Naive thymus-derived CD4-positive, alpha-beta T cell (primary cell): Measurements from ENCODE around the gene MORC1. TPM values are rescaled to one million over a fixed set of nuclear protein-coding genes. Genes with fewer than 3 reads are reported as not detected.

Experiments used
- ATAC-seq: fragments of 150-1000 bp; cut with Tn5 transposase; 2 replicates; pipeline ENCODE4 v1.10.0; 2021; ENCODE audit warnings: mild to moderate bottlenecking, moderate library complexity
- CTCF ChIA-PET: fragments of 350-600 bp; sonication (Branson Sonifier 250); formaldehyde crosslinking; loops from one replicate; lab custom pipeline; 2021; ENCODE audit warnings: antibody characterized with exemption; lab: Charles Lee
- POLR2A ChIA-PET: fragments of 350-600 bp; sonication (Branson Sonifier 250); formaldehyde crosslinking; loops from one replicate; lab custom pipeline; 2021; ENCODE audit warnings: antibody characterized with exemption, inconsistent platforms; lab: Charles Lee
- DNase-seq, 9 donors: peaks; one replicate each; pipeline versions ENCODE4 v3.0.0 to v3.0.0-alpha.2; 2020 to 2022; ENCODE audit warnings: mixed read lengths in 1 of 9
- H3K27ac ChIP-seq: one replicate; pipeline ENCODE4 v1.7.0; 2013; ENCODE audit warnings: mild to moderate bottlenecking, low read depth, low read length, moderate library complexity
- H3K27me3 ChIP-seq, 2 donors: one replicate each; pipeline ENCODE4 v1.7.0; 2013; ENCODE audit warnings: low read length in 2 of 2, mild to moderate bottlenecking in 2 of 2, moderate library complexity in 2 of 2; ENCODE audit not compliant: control insufficient read depth in 2 of 2, insufficient read depth in 2 of 2
- H3K36me3 ChIP-seq, 3 experiments: 1 replicate in 2 of 3; 2 replicates in 1 of 3; pipeline ENCODE4 v1.7.0; 2013; ENCODE audit warnings: low read length in 3 of 3, mild to moderate bottlenecking in 3 of 3, moderate library complexity in 1 of 3; ENCODE audit not compliant: insufficient read depth in 3 of 3, control insufficient read depth in 2 of 3
- H3K4me1 ChIP-seq, 2 donors: one replicate each; pipeline ENCODE4 v1.7.0; 2013; ENCODE audit warnings: low read length in 2 of 2, mild to moderate bottlenecking in 2 of 2, moderate library complexity in 1 of 2; ENCODE audit not compliant: control insufficient read depth in 2 of 2, insufficient read depth in 2 of 2
- H3K4me3 ChIP-seq: 2 replicates; pipeline ENCODE4 v1.7.0; 2013; ENCODE audit warnings: mild to moderate bottlenecking, low read length
- H3K9me3 ChIP-seq, 3 experiments: 1 replicate in 2 of 3; 2 replicates in 1 of 3; pipeline ENCODE4 v1.7.0; 2013; ENCODE audit warnings: low read length in 3 of 3; ENCODE audit not compliant: control insufficient read depth in 2 of 3
- H3K27ac Mint-ChIP-seq, 9 donors: one replicate each; pipeline ENCODE4 v1.8.0; 2020 to 2022; ENCODE audit warnings: mixed read lengths in 9 of 9, mild to moderate bottlenecking in 8 of 9, moderate library complexity in 5 of 9, inconsistent platforms in 2 of 9
- H3K27me3 Mint-ChIP-seq, 5 donors: one replicate each; pipeline ENCODE4 v1.8.0; 2021 to 2022; ENCODE audit warnings: mixed read lengths in 5 of 5, mild to moderate bottlenecking in 1 of 5
- H3K36me3 Mint-ChIP-seq, 5 donors: one replicate each; pipeline ENCODE4 v1.8.0; 2020 to 2022; ENCODE audit warnings: mixed read lengths in 5 of 5, mild to moderate bottlenecking in 3 of 5, inconsistent platforms in 1 of 5
- H3K4me1 Mint-ChIP-seq, 7 donors: one replicate each; pipeline ENCODE4 v1.8.0; 2020 to 2022; ENCODE audit warnings: mixed read lengths in 7 of 7, mild to moderate bottlenecking in 3 of 7, inconsistent platforms in 1 of 7
- H3K4me3 Mint-ChIP-seq, 10 donors: one replicate each; pipeline ENCODE4 v1.8.0; 2020 to 2022; ENCODE audit warnings: mild to moderate bottlenecking in 10 of 10, mixed read lengths in 10 of 10, moderate library complexity in 6 of 10, inconsistent platforms in 2 of 10
- H3K9me3 Mint-ChIP-seq, 11 donors: one replicate each; pipeline ENCODE4 v1.8.0; 2020 to 2022; ENCODE audit warnings: mixed read lengths in 11 of 11, mild to moderate bottlenecking in 4 of 11, inconsistent platforms in 1 of 11, moderate library complexity in 1 of 11
- intact Hi-C, 2 donors: fragments of 100-400 bp; cut with micrococcal nuclease; formaldehyde crosslinking; loops; one replicate each; pipeline ENCODE4 v1.15.1; 2023
- polyA plus RNA-seq, 2 donors: library from polyadenylated mRNA; unstranded; fragments of 300-500 nt; fragmentation: Illumina TruSeq; gene quantifications; one replicate each; pipeline ENCODE4 v1.2.3, GENCODE V29; 2021
- total RNA-seq, 6 experiments: library from RNA in 5 of 6; stranded (reverse) in 5 of 6; gene quantifications; 1 replicate in 5 of 6; 2 replicates in 1 of 6; pipeline ENCODE4 v1.2.3 and lab custom pipeline; 2021 to 2026

MORC1 gene
- total and polyA plus RNA-seq, 7 experiments from 2014 or later: 0.12 TPM; not detected in 6

- Histone ChIP-seq H3K27me3 (no peaks in the 10 kb centered on the region), H3K9me3 (no peaks in the 10 kb centered on the region), H3K4me1 (no peaks in the 10 kb centered on the region), H3K36me3 (no peaks in the 10 kb centered on the region), H3K27ac (no peak overlapping the region), H3K4me3 (no peak overlapping the region)
- no peak overlapping the region for H3K27ac Mint-ChIP-seq
- POLR2A ChIA-PET: no interaction called here
- H3K9me3 Mint-ChIP-seq: peaks cover 0 to 12% (median 7%) of the 10 kb centered on the region in 11 donors
- CTCF ChIA-PET: no interaction called here
- H3K27me3 Mint-ChIP-seq: peaks cover 0 to 12% (median 5%) of the 10 kb centered on the region in 5 donors
- DNase-seq (no peak), ATAC-seq (no peak)
- peaks cover 0 to 3% (median 0%) of the 10 kb centered on the region in 5 donors for H3K36me3 Mint-ChIP-seq
- no peaks in the 10 kb centered on the region for H3K4me1 Mint-ChIP-seq
- intact Hi-C loops: no loop called here
- no peak overlapping the region for H3K4me3 Mint-ChIP-seq
These were observed 9.6 kb upstream of the MORC1 start for GRCh38 chr3:109127553-109127952.

GRCh38 chr3:109125902-109126301 is 8.0 kb upstream of the MORC1 start:
- Histone ChIP-seq H3K9me3 (no peaks in the 10 kb centered on the region), H3K36me3 (no peaks in the 10 kb centered on the region), H3K27ac (no peak overlapping the region), H3K27me3 (no peaks in the 10 kb centered on the region), H3K4me1 (no peaks in the 10 kb centered on the region), H3K4me3 (no peak overlapping the region)
- H3K27me3 Mint-ChIP-seq: peaks cover 0 to 12% (median 5%) of the 10 kb centered on the region in 5 donors
- H3K4me1 Mint-ChIP-seq: no peaks in the 10 kb centered on the region
- no peak overlapping the region for H3K4me3 Mint-ChIP-seq
- ChIA-PET POLR2A (interaction anchor here (0.7 kb wide), 1 partner anchor 1186 kb away, joined by 4 read pairs; no protein-coding TSS in a partner anchor), CTCF (no interaction called here)
- intact Hi-C loops: no loop called here
- H3K27ac Mint-ChIP-seq: no peak overlapping the region
- ATAC-seq: no peak
- peaks cover 0 to 21% (median 10%) of the 10 kb centered on the region in 11 donors for H3K9me3 Mint-ChIP-seq
- H3K36me3 Mint-ChIP-seq: peaks cover 0 to 4% (median 0%) of the 10 kb centered on the region in 5 donors
- no peak for DNase-seq

GRCh38 chr3:109122690-109123089 is 4.8 kb upstream of the MORC1 start:
- peaks cover 0 to 7% (median 5%) of the 10 kb centered on the region in 5 donors for H3K27me3 Mint-ChIP-seq

GRCh38 chr3:109118584-109118983 is 650 bp upstream of the MORC1 start:
- peaks cover 0 to 15% (median 0%) of the 10 kb centered on the region in 5 donors for H3K27me3 Mint-ChIP-seq
- no peak for DNase-seq
- H3K9me3 ChIP-seq: no peaks in the 10 kb centered on the region

More at GRCh38 chr3:109122690-109123089, 4.8 kb upstream of the MORC1 start:
- CTCF ChIA-PET: no interaction called here
- no peak for ATAC-seq
- H3K36me3 ChIP-seq: no peaks in the 10 kb centered on the region
- Mint-ChIP-seq H3K9me3 (peaks cover 0 to 16% (median 7%) of the 10 kb centered on the region in 11 donors), H3K36me3 (peaks cover 0 to 4% (median 0%) of the 10 kb centered on the region in 5 donors), H3K27ac (no peak overlapping the region), H3K4me3 (no peak overlapping the region), H3K4me1 (no peaks in the 10 kb centered on the region)
- DNase-seq: no peak
- no peak overlapping the region for H3K27ac ChIP-seq
- H3K4me1 ChIP-seq: no peaks in the 10 kb centered on the region
- H3K27me3 ChIP-seq: no peaks in the 10 kb centered on the region
- intact Hi-C loops: no loop called here
- POLR2A ChIA-PET: no interaction called here
- no peak overlapping the region for H3K4me3 ChIP-seq
- no peaks in the 10 kb centered on the region for H3K9me3 ChIP-seq

GRCh38 chr3:109116031-109116430 is 1.9 kb downstream of the MORC1 start:
- Histone ChIP-seq H3K27me3 (no peaks in the 10 kb centered on the region), H3K9me3 (no peaks in the 10 kb centered on the region), H3K4me3 (no peak overlapping the region), H3K27ac (no peak overlapping the region), H3K36me3 (no peaks in the 10 kb centered on the region), H3K4me1 (no peaks in the 10 kb centered on the region)
- Mint-ChIP-seq H3K9me3 (no peaks in the 10 kb centered on the region), H3K4me1 (no peaks in the 10 kb centered on the region), H3K27me3 (peaks cover 0 to 23% (median 4%) of the 10 kb centered on the region in 5 donors), H3K36me3 (no peaks in the 10 kb centered on the region), H3K27ac (no peak overlapping the region), H3K4me3 (no peak overlapping the region)
- CTCF ChIA-PET: interaction anchor here (0.7 kb wide), 1 partner anchor 8 kb away, joined by 3 read pairs; no protein-coding TSS in a partner anchor
- DNase-seq (no peak), ATAC-seq (no peak)
- intact Hi-C loops: no loop called here
- POLR2A ChIA-PET: no interaction called here

More at GRCh38 chr3:109118584-109118983, 650 bp upstream of the MORC1 start:
- Mint-ChIP-seq H3K9me3 (peaks cover 0 to 16% (median 6%) of the 10 kb centered on the region in 11 donors), H3K4me3 (no peak overlapping the region), H3K27ac (no peak overlapping the region), H3K36me3 (peaks cover 0 to 4% (median 0%) of the 10 kb centered on the region in 5 donors), H3K4me1 (no peaks in the 10 kb centered on the region)
- ChIA-PET POLR2A (no interaction called here), CTCF (no interaction called here)
- Histone ChIP-seq H3K27ac (no peak overlapping the region), H3K4me3 (no peak overlapping the region), H3K27me3 (no peaks in the 10 kb centered on the region), H3K4me1 (no peaks in the 10 kb centered on the region), H3K36me3 (no peaks in the 10 kb centered on the region)
- no peak for ATAC-seq
- intact Hi-C loops: no loop called here

- no peak for ATAC-seq
- no peak overlapping the region for H3K4me3 Mint-ChIP-seq
These were observed 2.5 kb downstream of the MORC1 start for GRCh38 chr3:109115451-109115850.

GRCh38 chr3:109114746-109115145 is 3.2 kb downstream of the MORC1 start:
- no peaks in the 10 kb centered on the region for H3K9me3 Mint-ChIP-seq
- no peaks in the 10 kb centered on the region for H3K4me1 ChIP-seq
- DNase-seq (no peak), ATAC-seq (no peak)
- no peak overlapping the region for H3K27ac ChIP-seq
- H3K4me1 Mint-ChIP-seq: no peaks in the 10 kb centered on the region
- H3K27ac Mint-ChIP-seq: no peak overlapping the region
- POLR2A ChIA-PET: no interaction called here
- H3K27me3 Mint-ChIP-seq: peaks cover 0 to 23% (median 7%) of the 10 kb centered on the region in 5 donors
- no peaks in the 10 kb centered on the region for H3K9me3 ChIP-seq
- CTCF ChIA-PET: no interaction called here
- H3K27me3 ChIP-seq: no peaks in the 10 kb centered on the region
- H3K4me3 ChIP-seq: no peak overlapping the region
- no peak overlapping the region for H3K4me3 Mint-ChIP-seq
- no peaks in the 10 kb centered on the region for H3K36me3 ChIP-seq
- H3K36me3 Mint-ChIP-seq: no peaks in the 10 kb centered on the region
- intact Hi-C loops: loop anchor here in 1 of 2 donors (5.0 kb wide), 1 partner anchor 123 kb away; no protein-coding TSS in a partner anchor

More at GRCh38 chr3:109115451-109115850, 2.5 kb downstream of the MORC1 start:
- no peaks in the 10 kb centered on the region for H3K9me3 ChIP-seq
- no peaks in the 10 kb centered on the region for H3K27me3 ChIP-seq
- Mint-ChIP-seq H3K27ac (no peak overlapping the region), H3K9me3 (no peaks in the 10 kb centered on the region), H3K27me3 (peaks cover 0 to 23% (median 4%) of the 10 kb centered on the region in 5 donors), H3K4me1 (no peaks in the 10 kb centered on the region), H3K36me3 (no peaks in the 10 kb centered on the region)
- no peak overlapping the region for H3K4me3 ChIP-seq
- POLR2A ChIA-PET: no interaction called here
- DNase-seq: no peak
- no peaks in the 10 kb centered on the region for H3K4me1 ChIP-seq
- no peak overlapping the region for H3K27ac ChIP-seq
- CTCF ChIA-PET: interaction anchor here (0.6 kb wide), 1 partner anchor 287 kb away, joined by 3 read pairs; no protein-coding TSS in a partner anchor
- H3K36me3 ChIP-seq: no peaks in the 10 kb centered on the region
- intact Hi-C loops: no loop called here
